Muscle layer of colon (tissue), 2 donors: ENCODE measurements around the gene DSC2.
"Not testable (repeated sequence)": the region's sequence is repeated elsewhere in the genome, so short reads cannot be mapped to it uniquely, and the experiment has no call there.

Experiments used
- H3K27ac ChIP-seq: one replicate; pipeline ENCODE4 v1.7.0; 2013; ENCODE audit warnings: low read depth, mild to moderate bottlenecking, low read length, moderate library complexity
- H3K27me3 ChIP-seq, 2 donors: one replicate each; pipeline ENCODE4 v1.7.0; 2013; ENCODE audit warnings: low read length in 2 of 2, mild to moderate bottlenecking in 2 of 2; ENCODE audit not compliant: insufficient read depth in 2 of 2, control insufficient read depth in 1 of 2
- H3K36me3 ChIP-seq: one replicate; pipeline ENCODE4 v1.7.0; 2013; ENCODE audit warnings: mild to moderate bottlenecking, low read length; ENCODE audit not compliant: insufficient read depth
- H3K4me1 ChIP-seq: one replicate; pipeline ENCODE4 v1.7.0; 2013; ENCODE audit warnings: mild to moderate bottlenecking, low read length; ENCODE audit not compliant: insufficient read depth
- H3K4me3 ChIP-seq, 2 donors: one replicate each; pipeline ENCODE4 v1.7.0; 2013; ENCODE audit warnings: low read length in 2 of 2, low read depth in 1 of 2, mild to moderate bottlenecking in 1 of 2, moderate library complexity in 1 of 2
- H3K9ac ChIP-seq: one replicate; pipeline ENCODE4 v1.7.0; 2013; ENCODE audit warnings: low read length
- H3K9me3 ChIP-seq: one replicate; pipeline ENCODE4 v1.7.0; 2013; ENCODE audit warnings: mild to moderate bottlenecking, low read length
- donor health status: abdominal sarcoma.
- donor health status: Adenocarcinoma of cecum.

DSC2 gene

DNA sequence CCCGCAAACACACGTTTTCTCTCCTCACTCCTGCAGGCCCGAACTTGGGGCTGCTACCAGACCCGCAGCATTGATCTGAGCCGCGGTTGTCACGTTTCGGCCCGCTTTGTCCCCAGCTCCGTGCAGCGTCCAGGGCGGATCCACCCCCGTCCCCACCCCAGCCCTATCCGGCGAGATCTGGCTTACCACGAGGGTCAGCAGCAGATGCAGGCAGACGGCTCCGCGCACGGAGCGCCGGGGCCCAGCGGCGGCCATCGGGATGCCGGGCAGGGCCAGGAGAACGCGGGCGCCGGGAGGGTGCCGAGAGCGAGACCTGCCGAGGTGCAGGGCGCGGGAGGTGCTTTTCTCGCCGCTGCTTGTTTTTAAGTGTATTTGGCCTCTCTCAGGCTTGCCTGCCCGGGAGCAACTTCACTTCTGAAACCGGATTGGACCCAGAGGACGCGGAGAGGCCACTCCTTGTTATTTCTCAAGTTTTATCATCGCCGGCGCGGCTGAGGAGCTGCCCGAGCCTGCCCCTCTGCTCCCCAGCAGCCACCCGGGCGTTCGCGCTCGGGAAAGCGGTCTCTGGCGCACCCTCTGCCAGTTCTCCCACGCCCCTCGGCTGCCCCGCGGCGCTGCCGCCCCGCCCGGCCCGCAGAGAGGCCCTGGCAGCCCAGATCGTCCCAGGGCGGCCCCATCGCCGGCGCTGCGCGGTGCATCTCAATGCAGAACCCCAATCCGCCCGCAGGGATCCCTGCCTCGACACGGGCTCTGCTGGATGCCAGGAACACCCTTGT, 59.6 kb downstream of the DSC2 start, which contains the start of gene DSC3:
Gene DSC3, minus strand, starts transcription at position 337 of the 776 bp plus-strand sequence. Its CDS starts 82 bp downstream, at position 255.
- H3K27me3 ChIP-seq = peaks cover 18 to 31% of the 10 kb centered on the region in 2 donors
- no peaks in the 10 kb centered on the region for H3K36me3 ChIP-seq
- H3K9ac ChIP-seq = no peak within 1 kb of the TSS
- H3K9me3 ChIP-seq = no peaks in the 10 kb centered on the region
- no peak within 1 kb of the TSS for H3K27ac ChIP-seq
- peak within 1 kb of the TSS; percentile 44 to 57 for H3K4me3 ChIP-seq
- H3K4me1 ChIP-seq = peaks cover 12% of the 10 kb centered on the region

DNA sequence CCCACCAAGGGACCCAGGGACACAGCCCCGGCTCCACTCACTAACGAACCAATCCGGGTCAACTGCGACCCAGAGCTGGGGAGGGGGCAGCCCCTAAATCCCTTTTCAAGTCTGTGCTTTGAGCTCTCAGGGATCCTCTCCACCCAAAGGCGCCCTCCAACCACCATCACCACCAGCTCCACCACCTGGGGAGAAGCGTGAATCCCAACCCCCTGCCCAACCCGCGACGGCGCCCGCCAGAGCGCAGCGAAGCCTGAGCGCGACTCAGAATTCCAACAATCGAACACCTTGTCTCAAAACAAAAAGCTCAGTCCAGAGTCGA, 60.2 kb downstream of the DSC2 start:
- H3K27me3 ChIP-seq = peaks cover 18 to 31% of the 10 kb centered on the region in 2 donors
- H3K9ac ChIP-seq = no peak overlapping the region
- peak overlapping the region; percentile 44 to 57 for H3K4me3 ChIP-seq
- no peak overlapping the region for H3K27ac ChIP-seq
- H3K9me3 ChIP-seq = no peaks in the 10 kb centered on the region
- H3K36me3 ChIP-seq = no peaks in the 10 kb centered on the region
- H3K4me1 ChIP-seq = peaks cover 12% of the 10 kb centered on the region

DNA sequence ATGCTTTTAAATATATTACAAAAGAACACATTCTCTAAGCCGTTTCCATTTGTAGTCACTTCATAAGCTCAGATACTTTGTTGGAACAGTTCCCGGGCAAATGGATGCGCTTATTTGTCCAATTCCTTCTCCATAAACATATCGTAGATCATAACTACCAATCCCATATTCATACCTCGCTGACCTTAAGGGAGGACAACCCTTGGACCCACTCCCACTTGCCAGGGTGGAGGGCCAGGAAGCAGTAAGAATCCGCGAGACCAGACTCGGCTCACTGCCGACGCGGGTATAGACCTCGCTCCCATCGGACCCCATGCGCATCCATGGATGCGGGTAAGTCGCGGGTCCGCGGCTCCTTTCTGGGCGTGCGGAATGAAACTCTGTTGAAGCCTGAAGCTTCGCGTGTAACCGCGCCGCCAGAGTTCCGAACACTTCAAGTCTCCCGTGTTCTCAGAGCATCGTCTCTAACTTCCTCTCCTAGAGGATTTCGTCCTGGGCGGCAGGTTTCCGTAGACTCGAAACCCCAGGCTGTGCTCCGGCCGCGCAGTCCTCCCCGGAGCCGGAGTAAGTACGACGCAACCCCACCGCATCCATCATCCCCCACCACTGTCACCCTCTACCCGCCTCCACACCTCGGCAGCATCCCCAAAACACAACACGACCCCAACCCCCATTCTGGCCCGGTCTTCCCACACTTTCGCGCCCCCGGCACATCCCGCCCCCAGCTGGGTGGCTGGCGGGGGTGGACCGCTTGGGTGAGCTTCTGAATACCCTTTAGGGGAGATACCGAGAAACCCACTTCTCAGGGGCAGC, 60.7 kb downstream of the DSC2 start:
- H3K9me3 ChIP-seq = no peaks in the 10 kb centered on the region
- H3K36me3 ChIP-seq = no peaks in the 10 kb centered on the region
- H3K4me1 ChIP-seq = peaks cover 12% of the 10 kb centered on the region
- no peak overlapping the region for H3K9ac ChIP-seq
- H3K4me3 ChIP-seq = peak overlapping the region; percentile 22 to 44
- no peak overlapping the region for H3K27ac ChIP-seq
- H3K27me3 ChIP-seq = peaks cover 18 to 31% of the 10 kb centered on the region in 2 donors

DNA sequence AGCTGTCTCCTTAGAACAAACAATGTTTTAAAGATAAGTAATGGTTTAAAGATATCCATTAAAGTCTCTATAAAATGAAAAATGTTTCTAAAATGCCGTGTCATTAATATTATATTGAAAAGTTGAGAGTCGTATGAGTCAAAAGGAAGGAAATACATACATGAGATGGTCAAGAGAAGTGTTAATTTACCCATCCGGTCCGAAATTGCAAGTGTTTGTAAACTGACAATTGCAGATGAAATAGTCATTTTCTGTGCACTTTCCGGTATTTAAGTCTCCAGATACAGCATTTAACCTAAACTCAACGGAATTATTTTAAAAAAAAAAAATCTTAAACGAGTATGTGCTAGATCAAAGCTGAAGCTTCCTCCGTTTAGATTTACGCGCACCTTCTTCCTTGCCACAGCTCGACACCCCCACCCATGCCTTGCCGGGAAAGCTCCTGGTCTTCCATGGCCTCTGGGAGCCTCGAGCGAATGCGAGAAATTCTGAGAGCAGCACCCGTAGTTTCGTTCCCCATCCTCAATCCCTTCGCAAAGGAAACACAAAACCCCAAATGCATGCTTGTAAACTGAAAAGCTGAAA, 61.4 kb downstream of the DSC2 start:
- no peak overlapping the region for H3K27ac ChIP-seq
- peaks cover 18 to 31% of the 10 kb centered on the region in 2 donors for H3K27me3 ChIP-seq
- H3K9me3 ChIP-seq = no peaks in the 10 kb centered on the region
- peaks cover 12% of the 10 kb centered on the region for H3K4me1 ChIP-seq
- H3K9ac ChIP-seq = no peak overlapping the region
- no peaks in the 10 kb centered on the region for H3K36me3 ChIP-seq
- peak overlapping the region in 1 of 2 donors; percentile 44 for H3K4me3 ChIP-seq

DNA sequence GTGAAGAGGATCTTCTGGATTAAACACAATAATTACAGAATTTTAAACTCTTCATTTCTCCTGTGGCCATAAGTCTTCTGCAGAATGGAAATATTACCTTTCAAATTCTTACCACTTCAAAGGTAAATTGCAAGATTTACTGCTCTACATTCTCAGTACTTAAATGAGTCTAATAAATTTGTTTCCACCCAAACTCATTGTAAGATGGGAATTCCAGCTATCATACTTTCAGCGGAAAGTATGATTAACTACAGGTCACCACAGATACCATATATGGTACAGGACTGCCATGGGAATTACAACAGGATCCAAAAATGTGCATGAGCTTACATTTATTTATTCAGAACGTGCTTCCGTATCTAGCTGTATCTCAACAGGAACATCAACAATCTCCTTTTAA, 62.8 kb downstream of the DSC2 start:
- H3K9ac ChIP-seq = no peak overlapping the region
- no peaks in the 10 kb centered on the region for H3K9me3 ChIP-seq
- H3K4me1 ChIP-seq = peaks cover 12% of the 10 kb centered on the region
- H3K27ac ChIP-seq = no peak overlapping the region
- no peak overlapping the region for H3K4me3 ChIP-seq
- no peaks in the 10 kb centered on the region for H3K36me3 ChIP-seq
- peaks cover 18 to 31% of the 10 kb centered on the region in 2 donors for H3K27me3 ChIP-seq

DNA sequence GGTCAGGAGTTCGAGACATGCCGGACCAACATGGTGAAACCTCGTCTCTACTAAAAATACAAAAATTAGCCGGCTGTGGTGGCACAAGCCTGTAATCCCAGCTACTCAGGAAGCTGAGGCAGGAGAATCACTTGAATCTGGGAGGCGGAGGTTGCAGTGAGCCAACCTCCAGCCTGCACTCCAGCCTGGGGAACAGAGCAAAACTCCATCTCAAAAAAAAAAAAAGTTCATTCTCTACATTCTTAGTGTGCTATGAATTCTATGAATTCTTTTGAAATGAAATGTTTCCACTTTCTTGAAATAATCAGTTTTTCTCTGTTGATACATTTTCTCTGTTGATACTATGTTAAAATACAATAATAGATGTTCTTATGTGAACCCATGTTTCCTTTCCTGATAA, 64.5 kb downstream of the DSC2 start:
- not testable (repeated sequence) for H3K9ac ChIP-seq, H3K27ac ChIP-seq, H3K9me3 ChIP-seq, H3K4me3 ChIP-seq, H3K36me3 ChIP-seq
- Histone ChIP-seq H3K27me3 (peaks cover 9 to 26% of the 10 kb centered on the region in 2 donors), H3K4me1 (peaks cover 12% of the 10 kb centered on the region)

DNA sequence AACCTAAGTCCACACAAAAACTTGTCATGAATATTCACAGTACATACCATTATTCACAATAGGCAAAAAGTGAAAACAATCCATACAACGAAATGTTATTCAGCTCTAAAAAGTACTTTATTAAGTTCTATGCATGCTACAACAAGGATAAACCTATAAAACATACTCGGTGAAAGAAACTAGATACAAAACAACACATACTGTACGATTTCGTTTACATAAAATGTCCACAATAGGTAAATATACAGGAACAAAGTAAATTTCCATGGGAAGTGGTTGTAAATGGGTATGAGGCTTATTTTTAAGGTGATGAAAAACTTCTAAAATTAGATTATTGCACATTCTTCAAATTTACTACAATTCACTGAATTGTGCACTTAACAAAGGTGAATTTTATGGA, 67.7 kb downstream of the DSC2 start:
- no peaks in the 10 kb centered on the region for H3K4me1 ChIP-seq
- H3K4me3 ChIP-seq = no peak overlapping the region
- no peaks in the 10 kb centered on the region for H3K27me3 ChIP-seq
- H3K9ac ChIP-seq = no peak overlapping the region
- H3K36me3 ChIP-seq = no peaks in the 10 kb centered on the region
- H3K27ac ChIP-seq = no peak overlapping the region
- no peaks in the 10 kb centered on the region for H3K9me3 ChIP-seq

DNA sequence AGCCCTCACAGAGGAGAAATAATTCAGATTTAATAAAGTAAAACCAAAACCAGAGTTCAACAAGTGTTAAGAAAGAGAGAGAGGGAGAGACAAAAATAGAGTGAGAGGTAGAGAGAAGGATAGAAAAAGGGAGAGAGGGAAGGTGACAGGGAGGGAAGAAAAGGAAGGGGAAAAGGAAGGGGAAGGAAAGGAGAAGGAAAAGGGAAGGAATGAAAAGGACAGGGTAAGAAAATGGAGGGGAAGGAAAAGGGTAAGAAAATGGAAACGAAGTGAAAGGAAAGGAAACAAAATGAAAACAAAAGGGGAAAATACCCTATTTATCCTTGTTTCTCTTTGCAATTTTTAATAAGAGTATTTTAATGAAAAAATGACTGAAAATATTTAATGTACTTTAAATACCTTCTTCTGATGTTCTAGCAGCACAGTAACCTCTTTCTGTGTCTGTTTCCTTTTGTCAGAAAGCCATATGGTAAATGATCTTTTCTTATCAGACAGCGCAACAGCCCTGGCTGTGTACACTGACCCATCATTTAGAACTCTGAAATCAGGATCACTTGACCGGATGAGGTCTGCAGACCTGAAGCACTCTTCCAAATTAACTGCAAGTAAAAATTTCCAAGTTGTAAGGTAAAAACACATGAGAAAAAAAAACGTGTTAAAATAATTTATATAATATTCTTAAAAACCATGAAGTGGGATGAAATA, 71.5 kb downstream of the DSC2 start:
- no peaks in the 10 kb centered on the region for H3K4me1 ChIP-seq
- H3K27ac ChIP-seq = no peak overlapping the region
- H3K27me3 ChIP-seq = no peaks in the 10 kb centered on the region
- H3K9ac ChIP-seq = no peak overlapping the region
- no peaks in the 10 kb centered on the region for H3K36me3 ChIP-seq
- no peaks in the 10 kb centered on the region for H3K9me3 ChIP-seq
- no peak overlapping the region for H3K4me3 ChIP-seq

DNA sequence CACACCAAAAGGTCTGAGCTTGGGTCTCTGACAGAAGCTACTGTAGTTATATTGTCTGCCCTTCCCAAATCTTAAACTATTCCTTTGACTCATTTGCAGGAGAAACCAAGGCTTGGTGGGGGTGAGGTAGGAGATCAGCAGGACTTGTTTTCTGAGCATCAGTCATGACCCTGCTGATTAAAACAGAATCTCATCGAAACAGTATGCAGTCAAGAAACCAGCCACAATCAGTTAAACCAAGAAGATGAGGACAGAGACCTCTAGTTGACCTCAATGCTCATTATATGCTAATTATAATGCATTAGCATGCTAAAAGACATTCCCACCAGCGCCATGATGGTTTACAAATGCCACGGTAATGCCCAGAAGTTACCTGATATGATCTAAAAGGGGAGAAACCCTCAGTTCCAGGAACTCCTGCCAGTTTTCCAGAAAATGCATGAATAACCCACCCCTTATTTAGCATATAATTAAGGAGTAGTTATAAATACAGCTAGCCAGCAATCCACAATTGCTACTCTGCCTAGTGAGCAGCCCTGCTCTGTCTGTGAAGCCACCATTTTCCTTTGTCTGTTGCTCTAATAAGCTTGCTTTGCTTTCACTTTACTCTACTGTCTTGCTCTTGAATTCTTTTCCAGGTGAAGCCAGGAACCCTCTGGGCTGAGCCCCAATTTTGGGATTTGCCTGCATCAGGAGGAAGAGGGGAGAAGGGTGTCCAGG, 86.3 kb downstream of the DSC2 start:
- H3K4me1 ChIP-seq = no peaks in the 10 kb centered on the region
- H3K9me3 ChIP-seq = no peaks in the 10 kb centered on the region
- no peaks in the 10 kb centered on the region for H3K36me3 ChIP-seq
- no peak overlapping the region for H3K4me3 ChIP-seq
- no peak overlapping the region for H3K27ac ChIP-seq
- H3K9ac ChIP-seq = no peak overlapping the region
- no peaks in the 10 kb centered on the region for H3K27me3 ChIP-seq

DNA sequence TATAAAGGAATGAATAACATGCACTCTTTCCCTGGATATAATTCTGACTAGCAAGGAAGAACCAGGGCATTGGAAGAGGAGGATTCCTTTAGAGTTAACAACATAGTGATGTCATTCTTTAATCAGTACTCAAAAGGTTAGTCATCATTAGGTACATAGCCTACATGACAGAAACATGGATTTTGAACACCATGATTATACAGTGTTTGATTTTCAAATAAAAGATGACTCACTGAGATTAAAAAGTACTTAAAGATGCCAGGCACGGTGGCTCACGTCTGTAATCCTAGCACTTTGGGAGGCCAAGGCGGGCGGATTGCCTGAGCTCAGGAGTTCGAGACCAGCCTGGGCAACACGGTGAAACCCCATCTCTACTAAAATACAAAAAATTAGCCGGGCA, 90.8 kb downstream of the DSC2 start:
- not testable (repeated sequence) for H3K4me1 ChIP-seq, H3K27me3 ChIP-seq, H3K36me3 ChIP-seq, H3K9ac ChIP-seq, H3K4me3 ChIP-seq, H3K27ac ChIP-seq, H3K9me3 ChIP-seq

DNA sequence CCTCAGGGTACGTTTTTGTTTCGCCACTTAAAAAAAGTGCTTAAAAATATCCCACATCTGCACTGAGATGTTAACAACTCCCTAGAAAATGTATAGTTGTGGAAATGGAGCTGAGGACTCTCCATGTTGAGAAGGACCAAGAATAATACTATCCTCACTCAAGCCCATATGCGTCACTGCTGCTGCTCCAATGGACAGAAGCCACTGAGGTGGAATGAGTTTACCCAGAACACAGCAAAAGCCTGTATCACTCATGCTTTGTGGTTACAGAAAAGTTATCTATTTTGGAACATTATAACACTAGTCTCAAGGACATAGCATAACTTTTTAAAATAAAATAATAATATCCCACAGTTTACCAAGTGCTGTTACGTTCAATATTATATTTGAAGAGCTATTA, 91.6 kb downstream of the DSC2 start:
- no peaks in the 10 kb centered on the region for H3K9me3 ChIP-seq
- H3K4me1 ChIP-seq = no peaks in the 10 kb centered on the region
- H3K36me3 ChIP-seq = no peaks in the 10 kb centered on the region
- H3K4me3 ChIP-seq = no peak overlapping the region
- H3K27me3 ChIP-seq = no peaks in the 10 kb centered on the region
- no peak overlapping the region for H3K9ac ChIP-seq
- no peak overlapping the region for H3K27ac ChIP-seq
